HEK293 (cell line): ENCODE data around the gene PLSCR3.

Source experiments
- ZNF175 ChIP-seq: fragments of 450-650 bp; formaldehyde crosslinking; IDR thresholded peaks from 2 replicates; pipeline ENCODE4 v1.5.1; 2016; ENCODE audit warnings: missing biosample characterization, missing genetic modification characterization
- ZNF37A ChIP-seq: fragments of 450-650 bp; IDR thresholded peaks from 2 replicates; pipeline ENCODE4 v1.5.1; 2018; ENCODE audit warnings: missing biosample characterization, missing genetic modification characterization

GRCh38 chr17:7428557-7428956 lies 34.2 kb upstream of the PLSCR3 start, which contains the start of gene SPEM3:
- no peak for TF ChIP-seq ZNF175 (tag by site-specific recombination)
- TF ChIP-seq ZNF37A (tag by site-specific recombination), result no peak
